ENCODE measurements around the gene HERPUD2.

The HERPUD2 gene, protein sequence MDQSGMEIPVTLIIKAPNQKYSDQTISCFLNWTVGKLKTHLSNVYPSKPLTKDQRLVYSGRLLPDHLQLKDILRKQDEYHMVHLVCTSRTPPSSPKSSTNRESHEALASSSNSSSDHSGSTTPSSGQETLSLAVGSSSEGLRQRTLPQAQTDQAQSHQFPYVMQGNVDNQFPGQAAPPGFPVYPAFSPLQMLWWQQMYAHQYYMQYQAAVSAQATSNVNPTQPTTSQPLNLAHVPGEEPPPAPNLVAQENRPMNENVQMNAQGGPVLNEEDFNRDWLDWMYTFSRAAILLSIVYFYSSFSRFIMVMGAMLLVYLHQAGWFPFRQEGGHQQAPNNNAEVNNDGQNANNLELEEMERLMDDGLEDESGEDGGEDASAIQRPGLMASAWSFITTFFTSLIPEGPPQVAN

DNA sequence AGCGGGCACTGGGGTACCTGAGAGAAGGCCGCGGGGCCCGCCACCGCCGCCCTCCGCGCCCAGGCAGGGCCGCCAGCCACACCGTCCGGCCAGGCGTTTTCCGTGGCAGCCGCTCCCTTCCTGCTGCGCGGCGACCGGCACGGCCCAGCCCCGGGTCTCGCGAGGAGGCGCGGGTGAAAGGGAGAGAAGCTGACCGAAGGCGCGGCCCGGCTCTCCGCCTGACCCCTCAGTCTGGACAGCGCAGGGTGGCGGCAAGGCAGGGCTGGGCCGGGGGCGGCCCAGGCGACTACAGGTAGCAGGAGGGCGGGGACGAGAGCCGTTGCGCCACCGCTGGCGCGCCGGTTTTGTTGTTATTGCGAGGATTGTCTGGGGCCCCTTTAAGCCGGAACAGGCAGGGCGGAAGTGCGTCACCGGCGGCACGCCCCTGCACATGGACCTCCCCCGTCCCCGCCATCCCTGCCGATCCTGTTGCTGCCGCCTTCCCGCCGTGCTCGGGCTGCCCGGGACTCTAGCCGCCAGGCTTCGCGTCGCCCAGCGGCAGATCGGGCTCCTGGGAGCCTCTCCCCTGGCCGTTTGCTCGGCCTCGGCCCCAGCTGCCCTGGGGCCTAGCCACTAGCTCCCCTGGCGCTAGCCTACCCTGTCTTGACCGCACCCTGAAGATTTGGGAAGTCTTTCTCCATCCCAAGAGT, at the start of gene HERPUD2:
Gene HERPUD2, minus strand, starts transcription at position 352 of the 689 bp plus-strand sequence. CDS start 805 bp downstream, outside the sequence.
- peaks cover 42% of the 10 kb centered on the region for H3K36me3 Mint-ChIP-seq (ENCODE audit: low read depth)
- TF ChIP-seq, protein P1, sequence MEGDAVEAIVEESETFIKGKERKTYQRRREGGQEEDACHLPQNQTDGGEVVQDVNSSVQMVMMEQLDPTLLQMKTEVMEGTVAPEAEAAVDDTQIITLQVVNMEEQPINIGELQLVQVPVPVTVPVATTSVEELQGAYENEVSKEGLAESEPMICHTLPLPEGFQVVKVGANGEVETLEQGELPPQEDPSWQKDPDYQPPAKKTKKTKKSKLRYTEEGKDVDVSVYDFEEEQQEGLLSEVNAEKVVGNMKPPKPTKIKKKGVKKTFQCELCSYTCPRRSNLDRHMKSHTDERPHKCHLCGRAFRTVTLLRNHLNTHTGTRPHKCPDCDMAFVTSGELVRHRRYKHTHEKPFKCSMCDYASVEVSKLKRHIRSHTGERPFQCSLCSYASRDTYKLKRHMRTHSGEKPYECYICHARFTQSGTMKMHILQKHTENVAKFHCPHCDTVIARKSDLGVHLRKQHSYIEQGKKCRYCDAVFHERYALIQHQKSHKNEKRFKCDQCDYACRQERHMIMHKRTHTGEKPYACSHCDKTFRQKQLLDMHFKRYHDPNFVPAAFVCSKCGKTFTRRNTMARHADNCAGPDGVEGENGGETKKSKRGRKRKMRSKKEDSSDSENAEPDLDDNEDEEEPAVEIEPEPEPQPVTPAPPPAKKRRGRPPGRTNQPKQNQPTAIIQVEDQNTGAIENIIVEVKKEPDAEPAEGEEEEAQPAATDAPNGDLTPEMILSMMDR (IDR thresholded peaks at IDR 0.05; ENCODE audit: unreplicated experiment in 3 of 3) = no peak
- no peaks in the 10 kb centered on the region for H3K9me3 Mint-ChIP-seq

DNA sequence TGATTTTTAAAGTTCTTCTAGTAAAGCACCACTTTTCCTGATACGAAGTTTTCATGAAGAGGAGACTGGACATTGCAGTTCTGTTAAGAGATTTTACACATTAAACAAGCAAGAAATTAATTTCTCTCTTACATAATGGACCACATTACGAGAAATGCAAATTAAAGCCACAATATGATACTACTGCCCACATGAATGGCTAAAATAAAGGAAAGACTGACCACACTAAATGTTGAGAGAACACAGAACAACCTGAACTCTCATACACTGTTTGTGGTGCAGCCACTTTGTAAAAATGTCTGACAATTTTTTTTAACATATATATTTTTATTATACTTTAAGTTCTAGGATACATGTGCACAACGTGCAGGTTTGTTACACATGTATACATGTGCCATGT, 44.0 kb upstream of the HERPUD2 start:
- H3K4me1 Mint-ChIP-seq = peaks cover 12% of the 10 kb centered on the region
- H3K27me3 Mint-ChIP-seq (ENCODE audit: low read depth) = peaks cover 3% of the 10 kb centered on the region
- no peaks in the 10 kb centered on the region for H3K36me3 Mint-ChIP-seq (ENCODE audit: low read depth)
- no peak overlapping the region for H3K27ac Mint-ChIP-seq
- no peak overlapping the region for H3K4me3 Mint-ChIP-seq
- TF ChIP-seq, protein P1 (IDR thresholded peaks at IDR 0.05; ENCODE audit: unreplicated experiment in 3 of 3) = no peak
- H3K9me3 Mint-ChIP-seq = peaks cover 14% of the 10 kb centered on the region

More for the DNA sequence above, at the start of gene HERPUD2:
- H3K27me3 Mint-ChIP-seq (ENCODE audit: low read depth) = no peaks in the 10 kb centered on the region
- H3K4me3 Mint-ChIP-seq = peak within 1 kb of the TSS; percentile 95 to 99 (median 98)
- H3K4me1 Mint-ChIP-seq = peaks cover 68% of the 10 kb centered on the region
- H3K27ac Mint-ChIP-seq = peak within 1 kb of the TSS; percentile 93 to 97 (median 96)

DNA sequence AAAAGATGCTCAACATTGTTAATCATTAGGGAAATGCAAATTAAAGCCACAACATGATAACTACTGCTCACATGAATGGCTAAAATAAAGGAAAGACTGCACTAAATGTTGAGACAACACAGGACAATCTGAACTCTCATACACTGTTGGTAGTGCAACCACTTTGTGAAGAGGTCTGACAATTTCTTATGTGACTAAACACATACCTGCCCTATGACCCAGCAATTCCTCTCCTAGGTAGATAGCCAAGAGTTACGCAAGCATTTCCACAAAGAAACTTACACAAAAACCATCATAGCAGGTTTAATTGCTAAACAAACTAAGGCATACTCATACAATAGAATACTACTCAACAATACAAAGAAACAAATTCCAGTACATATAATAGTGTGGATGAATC, 41.8 kb upstream of the HERPUD2 start:
- Mint-ChIP-seq H3K27ac (no peak overlapping the region), H3K4me1 (peaks cover 20% of the 10 kb centered on the region), H3K9me3 (peaks cover 5% of the 10 kb centered on the region), H3K4me3 (no peak overlapping the region), H3K36me3 (ENCODE audit: low read depth) (no peaks in the 10 kb centered on the region), H3K27me3 (ENCODE audit: low read depth) (no peaks in the 10 kb centered on the region)
- TF ChIP-seq, protein P1 (IDR thresholded peaks at IDR 0.05; ENCODE audit: unreplicated experiment in 3 of 3) = no peak

DNA sequence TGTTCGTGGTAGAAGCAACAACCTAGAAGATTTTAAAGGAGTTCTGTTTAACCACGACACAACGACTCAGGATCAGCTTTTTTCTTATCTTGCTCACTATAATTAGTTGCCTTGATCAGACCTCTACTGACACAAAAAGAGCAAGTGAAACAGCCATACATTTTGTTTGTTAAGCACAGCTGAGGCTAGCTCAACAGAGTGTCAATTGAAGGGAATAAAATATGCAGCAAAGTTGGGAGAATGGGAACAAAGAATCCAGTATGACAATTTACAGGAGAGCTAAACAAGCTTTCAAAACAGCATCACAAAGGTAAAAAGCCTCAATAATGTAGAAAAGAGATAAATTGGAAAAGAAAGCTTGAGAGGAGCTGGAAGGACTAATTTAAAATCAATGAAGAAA, 40.5 kb upstream of the HERPUD2 start:
- no peak overlapping the region for H3K4me3 Mint-ChIP-seq
- H3K27ac Mint-ChIP-seq = no peak overlapping the region
- H3K36me3 Mint-ChIP-seq (ENCODE audit: low read depth) = no peaks in the 10 kb centered on the region
- H3K27me3 Mint-ChIP-seq (ENCODE audit: low read depth) = no peaks in the 10 kb centered on the region
- TF ChIP-seq, protein P1 (IDR thresholded peaks at IDR 0.05; ENCODE audit: unreplicated experiment in 3 of 3) = no peak
- H3K4me1 Mint-ChIP-seq = peaks cover 20% of the 10 kb centered on the region
- H3K9me3 Mint-ChIP-seq = peaks cover 4% of the 10 kb centered on the region

DNA sequence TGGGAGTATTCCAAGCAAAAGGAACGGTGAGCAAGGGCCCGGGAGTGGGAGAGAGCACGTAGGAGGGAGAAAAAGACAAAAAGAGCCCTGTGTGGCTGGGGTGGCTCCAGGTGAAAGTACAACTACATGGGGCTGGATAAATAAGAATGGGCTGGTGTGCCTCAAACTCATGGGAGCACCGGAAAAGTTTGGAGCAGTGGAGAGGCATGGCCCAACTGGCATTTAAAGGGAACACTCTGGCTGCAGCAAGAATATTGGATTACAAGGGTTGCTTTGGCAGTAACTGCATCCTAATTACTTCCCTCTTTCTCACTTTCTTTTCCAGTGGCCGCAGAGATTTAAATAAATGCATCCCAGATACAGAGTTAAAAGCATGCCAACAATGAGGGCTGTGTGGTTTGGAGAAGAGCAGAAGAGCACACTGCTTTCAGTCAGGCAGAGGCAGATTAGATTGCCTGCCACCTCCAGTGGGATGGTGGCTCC, 39.1 kb upstream of the HERPUD2 start:
- peak overlapping the region; percentile 7 to 61 (median 10) for H3K27ac Mint-ChIP-seq
- TF ChIP-seq, protein P1 (IDR thresholded peaks at IDR 0.05; ENCODE audit: unreplicated experiment in 3 of 3) = no peak
- no peak overlapping the region for H3K4me3 Mint-ChIP-seq
- H3K36me3 Mint-ChIP-seq (ENCODE audit: low read depth) = no peaks in the 10 kb centered on the region
- H3K4me1 Mint-ChIP-seq = peaks cover 21% of the 10 kb centered on the region
- no peaks in the 10 kb centered on the region for H3K27me3 Mint-ChIP-seq (ENCODE audit: low read depth)
- H3K9me3 Mint-ChIP-seq = peaks cover 4% of the 10 kb centered on the region

Measured in nephron (organoid).